A549 (cell line): Measurements from ENCODE around the gene NHLRC1.

Experiments
- CTCF ChIP-seq: fragments of >200 bp; sonication (Bioruptor Twin); formaldehyde crosslinking; IDR thresholded peaks from 3 replicates; pipeline ENCODE4 v1.5.1; 2016
- POLR2A ChIP-seq: IDR thresholded peaks from 2 replicates; pipeline ENCODE4 v1.6.1; 2012; ENCODE audit warnings: mild to moderate bottlenecking, low read length

DNA sequence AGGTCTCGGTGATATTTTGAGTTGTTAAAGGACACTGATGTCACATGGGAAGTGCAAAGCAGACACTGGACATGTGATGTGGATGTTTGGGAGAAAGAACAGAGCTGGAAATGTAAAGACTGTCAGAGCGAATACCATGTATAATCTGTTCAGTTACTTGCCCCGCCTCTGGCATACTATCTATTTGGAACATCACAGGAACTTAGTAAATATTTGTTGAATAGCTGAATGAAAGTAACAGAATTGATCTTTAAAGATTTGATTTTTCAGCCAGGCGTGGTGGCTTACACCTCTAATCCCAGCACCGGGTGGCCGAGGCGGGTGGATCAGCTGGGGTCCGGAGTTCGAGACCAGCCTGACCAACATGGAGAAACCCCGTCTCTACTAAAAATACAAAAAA, 13.8 kb upstream of the NHLRC1 start:
- TF ChIP-seq CTCF (no peak), POLR2A (no peak)
